ENCODE data around the gene DLG2. TPM values are rescaled to one million over a fixed set of nuclear protein-coding genes. Genes with fewer than 3 reads are reported as not detected.

Gene DLG2
- total and polyA plus RNA-seq, 2 of the 8 experiments (the other 6 are each of a cell fraction or from before 2014, with no cell fraction given) = 1.7 to 14.3 TPM

- TF ChIP-seq EGR1 (IDR thresholded peaks at IDR 0.05; ENCODE audit: borderline replicate concordance, low read depth, low read length) (no peak), YY1 (IDR thresholded peaks at IDR 0.05; ENCODE audit: low read depth, low read length) (no peak), ATF3 (IDR thresholded peaks at IDR 0.05; ENCODE audit: insufficient read depth, low read depth, low read length) (no peak), SIX5 (IDR thresholded peaks at IDR 0.05; ENCODE audit: low read depth, low read length) (no peak), GTF2F1 (IDR thresholded peaks at IDR 0.05; ENCODE audit: borderline replicate concordance, low read depth, low read length) (no peak)
These were observed 1763.9 kb downstream of the DLG2 start (continued) for GRCh38 chr11:83863272-83863671.
